ENCODE data around the gene WNT7A. TPM values are rescaled to one million over a fixed set of nuclear protein-coding genes. Genes with fewer than 3 reads are reported as not detected.

WNT7A gene
- total and polyA plus RNA-seq, 2 experiments from 2014 or later: not detected

DNA sequence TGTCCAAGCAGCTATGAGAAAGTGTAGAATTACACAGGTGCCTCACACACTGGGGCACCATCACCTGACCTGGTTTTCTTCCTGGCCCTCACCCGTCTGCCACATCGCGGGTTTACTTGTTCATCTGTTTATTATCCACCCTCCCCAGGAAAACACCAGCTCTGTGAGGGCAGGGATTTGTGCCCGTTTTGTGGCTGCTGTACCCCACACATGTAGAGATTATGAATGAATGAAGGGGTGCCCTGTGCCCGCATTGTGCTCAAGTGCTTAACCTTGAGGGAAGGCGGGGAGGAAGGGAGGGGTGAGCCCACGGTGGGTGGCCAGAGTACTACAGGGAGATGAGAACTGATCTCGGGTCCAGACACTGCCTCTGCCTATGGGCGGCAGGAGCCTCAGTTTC, 108.4 kb downstream of the WNT7A start:
- DNase-seq: no peak
- Histone ChIP-seq H4K20me1 (ENCODE audit: insufficient read depth) (no peaks in the 10 kb centered on the region), H3K9me3 (ENCODE audit: low read depth) (no peaks in the 10 kb centered on the region), H2AFZ (no peak overlapping the region), H3K27me3 (replicated peaks; ENCODE audit: insufficient read depth) (no peaks in the 10 kb centered on the region), H3K9ac (no peak overlapping the region), H3F3A (ENCODE audit: insufficient read depth) (no peaks in the 10 kb centered on the region), H3K4me1 (ENCODE audit: insufficient read depth) (no peaks in the 10 kb centered on the region), H3K4me2 (ENCODE audit: unreplicated experiment) (no peak overlapping the region), H3K79me2 (ENCODE audit: insufficient read depth) (no peaks in the 10 kb centered on the region), H3K4me3 (no peak overlapping the region), H3K27ac (no peak overlapping the region), H3K36me3 (ENCODE audit: low read depth) (no peaks in the 10 kb centered on the region), H3K9me2 (ENCODE audit: insufficient read depth) (no peaks in the 10 kb centered on the region)
- WGBS, 2 experiments (ENCODE audit: low coverage in 1 of 2, low lambda C conversion rate in 2 of 2, missing lambda C conversion rate in 2 of 2): 40 to 50% methylated on average over 9 of the region's 9 CpGs
- TF ChIP-seq EZH2phosphoT487 (IDR thresholded peaks at IDR 0.05; ENCODE audit: insufficient read depth, low read depth) (no peak), EZH2 (IDR thresholded peaks at IDR 0.05; ENCODE audit: insufficient read depth, poor library complexity, severe bottlenecking) (no peak)
- in situ Hi-C loops (cut with MboI): no loop called here

DNA sequence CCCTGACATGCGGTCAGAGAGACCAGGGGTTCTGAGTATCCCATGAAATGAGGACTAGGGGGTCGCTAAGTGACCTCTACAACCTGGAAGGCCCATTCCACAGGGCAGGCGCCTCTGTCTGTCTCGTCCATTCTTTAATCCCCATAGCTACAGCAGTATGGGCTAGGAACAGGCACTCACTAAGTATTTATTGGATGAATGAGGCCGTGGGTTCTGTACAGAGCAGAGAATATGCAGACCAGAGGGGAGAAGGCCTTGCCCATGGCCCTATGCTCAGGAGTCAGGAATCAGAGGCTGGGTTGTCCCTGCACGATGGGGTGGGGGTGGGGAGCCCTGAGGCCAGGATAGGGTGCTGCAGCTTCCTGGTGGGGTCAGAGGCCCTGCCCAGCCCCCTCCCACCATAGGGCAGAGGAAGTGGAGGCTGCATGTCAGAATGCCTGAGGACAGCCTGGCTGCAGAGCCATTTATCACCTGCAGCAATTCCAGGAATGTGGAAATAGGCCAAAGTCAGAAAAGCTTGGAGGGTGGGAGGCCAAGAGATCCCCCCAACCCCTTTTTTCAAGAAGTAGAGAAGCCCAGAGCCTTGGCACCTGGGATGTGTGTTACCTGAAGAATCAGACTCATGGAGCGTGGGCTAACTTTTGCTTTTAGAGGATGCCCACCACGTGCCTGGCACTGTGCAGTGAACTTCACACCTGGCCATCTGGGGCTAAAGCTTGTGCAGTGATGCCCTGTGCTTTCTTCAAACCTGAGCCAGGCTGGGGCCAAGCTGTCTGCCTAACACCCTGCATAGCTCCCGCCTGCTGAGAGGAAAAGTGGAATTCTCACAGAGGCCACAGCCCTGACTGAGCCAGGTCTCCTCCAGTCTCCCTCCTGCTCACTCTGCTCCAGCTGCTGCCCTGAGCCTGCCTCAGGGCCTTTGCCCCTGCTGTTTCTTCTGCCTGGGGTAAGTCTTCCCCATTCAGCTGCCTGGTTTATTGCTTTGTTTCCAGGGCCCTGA, 109.4 kb downstream of the WNT7A start:
- no peaks in the 10 kb centered on the region for H3K9me3 ChIP-seq (ENCODE audit: low read depth)
- no peaks in the 10 kb centered on the region for H3K4me1 ChIP-seq (ENCODE audit: insufficient read depth)
- WGBS, 2 experiments (ENCODE audit: low coverage in 1 of 2, low lambda C conversion rate in 2 of 2, missing lambda C conversion rate in 2 of 2): 33 to 44% methylated on average over 9 of the region's 9 CpGs
- in situ Hi-C loops (cut with MboI): no loop called here
- no peaks in the 10 kb centered on the region for H4K20me1 ChIP-seq (ENCODE audit: insufficient read depth)
- no peak overlapping the region for H3K4me3 ChIP-seq
- H2AFZ ChIP-seq: no peak overlapping the region
- H3K79me2 ChIP-seq (ENCODE audit: insufficient read depth): no peaks in the 10 kb centered on the region
- no peak overlapping the region for H3K27ac ChIP-seq
- no peak overlapping the region for H3K9ac ChIP-seq
- H3K4me2 ChIP-seq (ENCODE audit: unreplicated experiment): no peak overlapping the region
- DNase-seq: no peak
- H3K27me3 ChIP-seq (replicated peaks; ENCODE audit: insufficient read depth): no peaks in the 10 kb centered on the region
- H3K36me3 ChIP-seq (ENCODE audit: low read depth): no peaks in the 10 kb centered on the region
- H3F3A ChIP-seq (ENCODE audit: insufficient read depth): no peaks in the 10 kb centered on the region
- no peaks in the 10 kb centered on the region for H3K9me2 ChIP-seq (ENCODE audit: insufficient read depth)
- TF ChIP-seq EZH2phosphoT487 (IDR thresholded peaks at IDR 0.05; ENCODE audit: insufficient read depth, low read depth): no peak
- TF ChIP-seq EZH2 (IDR thresholded peaks at IDR 0.05; ENCODE audit: insufficient read depth, poor library complexity, severe bottlenecking): no peak

DNA sequence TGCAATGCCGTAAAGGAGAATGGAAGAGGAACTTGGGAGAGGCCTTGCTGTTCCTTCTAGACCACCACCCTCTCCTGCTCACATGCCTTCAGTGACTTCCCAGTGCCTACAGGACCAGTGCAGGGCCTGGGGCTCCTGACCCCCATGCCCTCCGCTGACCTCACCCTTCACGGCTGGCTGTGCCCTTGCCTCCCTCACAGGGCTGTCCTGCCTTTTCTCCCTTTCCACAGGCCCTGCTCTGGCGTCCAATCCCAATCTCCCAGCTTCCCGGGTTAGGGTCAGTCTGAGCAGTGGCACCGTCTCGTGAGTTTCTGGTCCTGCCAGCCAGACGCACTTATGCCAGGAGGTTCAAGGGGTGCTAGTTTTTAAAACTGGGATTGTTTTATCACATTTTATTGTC, 110.4 kb downstream of the WNT7A start:
- Histone ChIP-seq H3K4me3 (no peak overlapping the region), H2AFZ (no peak overlapping the region), H3K4me1 (ENCODE audit: insufficient read depth) (no peaks in the 10 kb centered on the region), H3K4me2 (ENCODE audit: unreplicated experiment) (no peak overlapping the region), H4K20me1 (ENCODE audit: insufficient read depth) (no peaks in the 10 kb centered on the region), H3K27me3 (replicated peaks; ENCODE audit: insufficient read depth) (no peaks in the 10 kb centered on the region), H3K79me2 (ENCODE audit: insufficient read depth) (no peaks in the 10 kb centered on the region), H3F3A (ENCODE audit: insufficient read depth) (no peaks in the 10 kb centered on the region), H3K9me2 (ENCODE audit: insufficient read depth) (no peaks in the 10 kb centered on the region), H3K9me3 (ENCODE audit: low read depth) (no peaks in the 10 kb centered on the region), H3K36me3 (ENCODE audit: low read depth) (no peaks in the 10 kb centered on the region), H3K27ac (no peak overlapping the region), H3K9ac (no peak overlapping the region)
- in situ Hi-C loops (cut with MboI): no loop called here
- no peak for TF ChIP-seq EZH2 (IDR thresholded peaks at IDR 0.05; ENCODE audit: insufficient read depth, poor library complexity, severe bottlenecking)
- no peak for TF ChIP-seq EZH2phosphoT487 (IDR thresholded peaks at IDR 0.05; ENCODE audit: insufficient read depth, low read depth)
- 44 to 49% methylated on average over 8 of the region's 8 CpGs for WGBS, 2 experiments (ENCODE audit: low coverage in 1 of 2, low lambda C conversion rate in 2 of 2, missing lambda C conversion rate in 2 of 2)
- no peak for DNase-seq

DNA sequence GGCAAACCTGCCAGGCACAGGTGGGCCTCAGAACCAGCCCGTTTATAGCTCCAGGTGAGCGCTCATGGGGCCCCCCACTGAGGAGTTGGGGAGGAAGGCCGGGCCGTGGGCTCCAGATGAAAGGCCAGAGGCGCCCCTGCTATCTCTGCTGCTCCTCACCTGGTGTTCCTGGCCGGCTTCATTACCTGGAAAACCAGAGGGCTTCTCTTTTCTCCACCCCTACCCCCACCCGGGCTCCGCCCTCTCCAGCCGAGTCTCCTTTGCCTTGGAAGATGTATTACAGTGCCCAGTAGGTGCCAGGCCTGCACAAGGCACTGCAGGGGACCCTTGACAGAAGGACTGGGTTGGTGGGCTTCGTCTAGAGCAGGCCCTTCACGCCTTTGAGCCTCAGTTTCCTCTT, 111.4 kb downstream of the WNT7A start:
- no peaks in the 10 kb centered on the region for H3K27me3 ChIP-seq (replicated peaks; ENCODE audit: insufficient read depth)
- in situ Hi-C loops (cut with MboI): no loop called here

More for the DNA sequence above, 111.4 kb downstream of the WNT7A start:
- Histone ChIP-seq H3K4me3 (no peak overlapping the region), H3K9me2 (ENCODE audit: insufficient read depth) (no peaks in the 10 kb centered on the region), H3K79me2 (ENCODE audit: insufficient read depth) (no peaks in the 10 kb centered on the region), H3K27ac (no peak overlapping the region), H3K9ac (no peak overlapping the region), H2AFZ (no peak overlapping the region), H3K4me1 (ENCODE audit: insufficient read depth) (no peaks in the 10 kb centered on the region), H3K36me3 (ENCODE audit: low read depth) (no peaks in the 10 kb centered on the region), H3K9me3 (ENCODE audit: low read depth) (no peaks in the 10 kb centered on the region), H3K4me2 (ENCODE audit: unreplicated experiment) (no peak overlapping the region), H4K20me1 (ENCODE audit: insufficient read depth) (no peaks in the 10 kb centered on the region), H3F3A (ENCODE audit: insufficient read depth) (no peaks in the 10 kb centered on the region)
- TF ChIP-seq EZH2phosphoT487 (IDR thresholded peaks at IDR 0.05; ENCODE audit: insufficient read depth, low read depth) (no peak), EZH2 (IDR thresholded peaks at IDR 0.05; ENCODE audit: insufficient read depth, poor library complexity, severe bottlenecking) (no peak)
- no peak for DNase-seq
- 20 to 21% methylated on average over 11 of the region's 11 CpGs for WGBS, 2 experiments (ENCODE audit: low coverage in 1 of 2, low lambda C conversion rate in 2 of 2, missing lambda C conversion rate in 2 of 2)
